WTC11 (cell line): ENCODE results near the gene CEP104. TPM values are rescaled to one million over a fixed set of nuclear protein-coding genes. Genes with fewer than 3 reads are reported as not detected.

Source experiments
- ATAC-seq: fragments of 200-7000 bp; cut with Tn5 transposase; 2 replicates; pipeline ENCODE4 v1.10.0; 2021; ENCODE audit warnings: mild to moderate bottlenecking, moderate library complexity
- CTCF ChIA-PET: fragments of 300-600 bp; sonication (Branson Sonifier 250); formaldehyde crosslinking; loops from one replicate; lab custom pipeline; 2021; ENCODE audit warnings: antibody characterized with exemption; lab: Charles Lee
- POLR2A ChIA-PET: fragments of 350-600 bp; sonication (Branson Sonifier 250); formaldehyde crosslinking; loops from one replicate; lab custom pipeline; 2021; ENCODE audit warnings: antibody characterized with exemption; lab: Charles Lee
- DNase-seq: peaks from one replicate; pipeline ENCODE4 v3.0.0; 2021; ENCODE audit warnings: low spot score
- H3K27ac Mint-ChIP-seq: 2 replicates; pipeline ENCODE4 v1.8.0; 2021; ENCODE audit warnings: mixed read lengths
- H3K27me3 Mint-ChIP-seq: 2 replicates; pipeline ENCODE4 v1.8.0; 2021; ENCODE audit warnings: low read depth, mild to moderate bottlenecking, moderate library complexity, mixed read lengths
- H3K36me3 Mint-ChIP-seq: 2 replicates; pipeline ENCODE4 v1.8.0; 2021; ENCODE audit warnings: mixed read lengths
- H3K4me1 Mint-ChIP-seq: 2 replicates; pipeline ENCODE4 v1.8.0; 2022; ENCODE audit warnings: mixed read lengths
- H3K4me3 Mint-ChIP-seq: 2 replicates; pipeline ENCODE4 v1.8.0; 2021; ENCODE audit warnings: mild to moderate bottlenecking, moderate library complexity, mixed read lengths
- H3K9me3 Mint-ChIP-seq: 2 replicates; pipeline ENCODE4 v1.8.0; 2021; ENCODE audit warnings: mixed read lengths
- CREB1 ChIP-seq: sonication (generic); formaldehyde crosslinking; IDR thresholded peaks from 2 replicates; pipeline ENCODE4 v1.8.0; 2023; ENCODE audit warnings: mild to moderate bottlenecking, missing genetic modification reagents
- EMX1 ChIP-seq: fragments of 250-450 bp; sonication (Bioruptor Pico); IDR thresholded peaks from 2 replicates; pipeline ENCODE4 v1.8.0; 2021; ENCODE audit warnings: mild to moderate bottlenecking
- ESRRA ChIP-seq: sonication (generic); formaldehyde crosslinking; IDR thresholded peaks from 2 replicates; pipeline ENCODE4 v1.8.1; 2022; ENCODE audit warnings: mild to moderate bottlenecking, missing genetic modification reagents, borderline replicate concordance
- FOXJ3 ChIP-seq: sonication (generic); formaldehyde crosslinking; IDR thresholded peaks from 2 replicates; pipeline ENCODE4 v1.9.0; 2021; ENCODE audit warnings: missing genetic modification reagents, mild to moderate bottlenecking, borderline replicate concordance
- GABPB1 ChIP-seq: sonication (generic); formaldehyde crosslinking; IDR thresholded peaks from 2 replicates; pipeline ENCODE4 v1.8.1; 2023; ENCODE audit warnings: mild to moderate bottlenecking, missing genetic modification reagents
- IRF2 ChIP-seq: sonication (generic); formaldehyde crosslinking; IDR thresholded peaks from 2 replicates; pipeline ENCODE4 v1.8.0; 2022; ENCODE audit warnings: low read depth, missing genetic modification reagents, borderline replicate concordance
- MYBL2 ChIP-seq: sonication (generic); formaldehyde crosslinking; IDR thresholded peaks from 2 replicates; pipeline ENCODE4 v1.8.1; 2023; ENCODE audit warnings: mild to moderate bottlenecking, moderate library complexity, missing genetic modification reagents
- OVOL2 ChIP-seq: fragments of 250-450 bp; sonication (Bioruptor Pico); IDR thresholded peaks from 2 replicates; pipeline ENCODE4 v1.9.0; 2021; ENCODE audit warnings: mild to moderate bottlenecking, borderline replicate concordance
- SOX15 ChIP-seq: fragments of 250-450 bp; sonication (Bioruptor Pico); IDR thresholded peaks from 2 replicates; pipeline ENCODE4 v1.9.0; 2021; ENCODE audit warnings: mild to moderate bottlenecking
- ZBTB21 ChIP-seq: sonication (generic); formaldehyde crosslinking; IDR thresholded peaks from 2 replicates; pipeline ENCODE4 v1.8.1; 2023; ENCODE audit warnings: mild to moderate bottlenecking, missing genetic modification reagents, borderline replicate concordance
- ZNF121 ChIP-seq: sonication (generic); formaldehyde crosslinking; IDR thresholded peaks from 2 replicates; pipeline ENCODE4 v1.8.0; 2023; ENCODE audit warnings: missing genetic modification reagents
- ZNF138 ChIP-seq: sonication (generic); formaldehyde crosslinking; conservative IDR thresholded peaks from 2 replicates; pipeline ENCODE4 v1.8.1; 2022; ENCODE audit warnings: mild to moderate bottlenecking, moderate library complexity, missing genetic modification reagents
- ZNF416 ChIP-seq: fragments of 250-450 bp; sonication (Bioruptor Pico); IDR thresholded peaks from 2 replicates; pipeline ENCODE4 v1.9.0; 2021; ENCODE audit warnings: mild to moderate bottlenecking, inconsistent platforms
- ZNF671 ChIP-seq: fragments of 250-450 bp; sonication (Bioruptor Pico); IDR thresholded peaks from 2 replicates; pipeline ENCODE4 v1.8.0; 2021; ENCODE audit warnings: mild to moderate bottlenecking
- total RNA-seq: library from RNA; stranded (reverse); gene quantifications from 3 replicates; pipeline ENCODE4 v1.2.3, GENCODE V29; 2021
- TF ChIP-seq, protein P1 (sequence below): sonication (generic); formaldehyde crosslinking; conservative IDR thresholded peaks from 2 replicates; pipeline ENCODE4 v1.8.1; 2022; ENCODE audit warnings: mild to moderate bottlenecking, missing genetic modification reagents
- TF ChIP-seq, protein P2 (sequence below): sonication (generic); formaldehyde crosslinking; IDR thresholded peaks from 2 replicates; pipeline ENCODE4 v1.8.0; 2023; ENCODE audit warnings: missing genetic modification reagents
- TF ChIP-seq, protein P3 (sequence below): sonication (generic); formaldehyde crosslinking; IDR thresholded peaks from 2 replicates; pipeline ENCODE4 v1.8.1; 2023; ENCODE audit warnings: mild to moderate bottlenecking, missing genetic modification reagents, moderate library complexity
- TF ChIP-seq, protein P4 (sequence below): fragments of 250-450 bp; sonication (Bioruptor Pico); IDR thresholded peaks from 2 replicates; pipeline ENCODE4 v1.9.0; 2021; ENCODE audit warnings: moderate library complexity, mild to moderate bottlenecking, inconsistent platforms, borderline replicate concordance
- TF ChIP-seq, protein P5 (sequence below): sonication (generic); formaldehyde crosslinking; IDR thresholded peaks from 2 replicates; pipeline ENCODE4 v1.8.1; 2023; ENCODE audit warnings: mild to moderate bottlenecking, missing genetic modification reagents
- TF ChIP-seq, protein P6 (sequence below): sonication (generic); formaldehyde crosslinking; IDR thresholded peaks from 2 replicates; pipeline ENCODE4 v1.8.1; 2022; ENCODE audit warnings: low read depth, mild to moderate bottlenecking, moderate library complexity, missing genetic modification reagents, borderline replicate concordance
- TF ChIP-seq, protein P7 (sequence below): sonication (generic); formaldehyde crosslinking; IDR thresholded peaks from 2 replicates; pipeline ENCODE4 v1.8.1; 2023; ENCODE audit warnings: mild to moderate bottlenecking, missing genetic modification reagents
- TF ChIP-seq, protein P8 (sequence below): sonication (generic); formaldehyde crosslinking; IDR thresholded peaks from 2 replicates; pipeline ENCODE4 v1.8.1; 2022; ENCODE audit warnings: missing genetic modification reagents, borderline replicate concordance
- TF ChIP-seq, protein P9 (sequence below): sonication (generic); formaldehyde crosslinking; IDR thresholded peaks from 2 replicates; pipeline ENCODE4 v1.8.1; 2022; ENCODE audit warnings: low read depth, missing genetic modification reagents, borderline replicate concordance

The CEP104 gene
- total RNA-seq, 1 experiment from 2014 or later = 38.0 TPM

DNA sequence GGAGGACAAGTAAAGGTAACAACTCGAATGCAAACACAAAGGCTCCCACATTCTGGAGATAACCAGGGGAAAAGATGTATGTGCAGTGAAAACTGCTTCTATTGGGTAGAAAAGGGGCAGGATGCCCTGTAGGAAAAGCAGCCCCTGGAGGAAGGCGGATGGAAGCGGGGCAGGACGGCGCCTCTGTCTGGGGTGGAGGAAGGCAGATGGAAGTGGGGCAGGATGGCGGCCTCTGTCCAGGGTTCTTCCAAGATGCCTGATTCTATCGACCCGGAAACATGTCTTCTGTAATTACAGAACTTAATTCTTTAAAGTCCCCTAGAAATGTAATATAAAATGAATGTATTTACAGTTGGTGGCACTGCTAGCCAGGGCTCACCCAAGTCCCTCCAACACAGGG is 36.7 kb downstream of the CEP104 start (continued):
- TF ChIP-seq, protein P1, sequence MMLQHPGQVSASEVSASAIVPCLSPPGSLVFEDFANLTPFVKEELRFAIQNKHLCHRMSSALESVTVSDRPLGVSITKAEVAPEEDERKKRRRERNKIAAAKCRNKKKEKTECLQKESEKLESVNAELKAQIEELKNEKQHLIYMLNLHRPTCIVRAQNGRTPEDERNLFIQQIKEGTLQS (CRISPR knock-in tag) = no peak
- TF ChIP-seq, protein P2, sequence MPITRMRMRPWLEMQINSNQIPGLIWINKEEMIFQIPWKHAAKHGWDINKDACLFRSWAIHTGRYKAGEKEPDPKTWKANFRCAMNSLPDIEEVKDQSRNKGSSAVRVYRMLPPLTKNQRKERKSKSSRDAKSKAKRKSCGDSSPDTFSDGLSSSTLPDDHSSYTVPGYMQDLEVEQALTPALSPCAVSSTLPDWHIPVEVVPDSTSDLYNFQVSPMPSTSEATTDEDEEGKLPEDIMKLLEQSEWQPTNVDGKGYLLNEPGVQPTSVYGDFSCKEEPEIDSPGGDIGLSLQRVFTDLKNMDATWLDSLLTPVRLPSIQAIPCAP = no peak
- TF ChIP-seq GABPB1 (CRISPR knock-in tag) (no peak), ESRRA (CRISPR knock-in tag) (no peak)

DNA sequence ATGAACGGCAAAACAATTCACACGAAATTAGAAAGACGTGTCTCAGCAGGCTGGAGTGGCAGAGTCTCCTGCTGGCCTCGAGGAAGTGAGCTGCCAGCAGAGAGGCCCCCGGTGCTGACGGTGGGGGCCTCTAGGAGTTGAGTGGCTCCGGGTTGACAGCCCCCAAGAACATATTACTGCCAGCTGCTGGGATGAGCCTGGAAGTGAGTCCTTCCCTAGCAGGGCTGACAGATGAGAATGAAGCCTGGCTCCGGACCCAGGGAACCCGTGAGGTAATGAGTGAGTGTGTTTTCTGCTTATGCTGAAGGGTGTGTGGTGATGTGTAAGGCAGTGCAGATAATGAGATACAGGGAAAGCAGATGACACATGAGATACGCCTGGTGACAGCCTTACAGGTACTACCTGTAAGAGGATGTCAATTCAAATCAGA is 37.2 kb downstream of the CEP104 start:
- CTCF ChIA-PET = interaction anchor here (1.4 kb wide), 1 partner anchor 8 kb away, joined by 3 read pairs; no protein-coding TSS in a partner anchor
- H3K36me3 Mint-ChIP-seq = peaks cover 11% of the 10 kb centered on the region
- POLR2A ChIA-PET = no interaction called here
- H3K9me3 Mint-ChIP-seq = no peaks in the 10 kb centered on the region
- no peak overlapping the region for H3K4me3 Mint-ChIP-seq
- peak overlapping the region; percentile 17; the same call in 1 of the 2 replicates for H3K27ac Mint-ChIP-seq
- no peaks in the 10 kb centered on the region for H3K4me1 Mint-ChIP-seq
- TF ChIP-seq ZNF138 (CRISPR knock-in tag) (no peak), OVOL2 (CRISPR knock-in tag) (no peak), IRF2 (no peak), ZNF671 (CRISPR knock-in tag) (no peak), SOX15 (CRISPR knock-in tag) (no peak), ZNF416 (no peak), FOXJ3 (CRISPR knock-in tag) (no peak), GABPB1 (CRISPR knock-in tag) (no peak), EMX1 (CRISPR knock-in tag) (no peak), ZNF121 (CRISPR knock-in tag) (no peak), CREB1 (no peak), MYBL2 (CRISPR knock-in tag) (no peak), ZBTB21 (CRISPR knock-in tag) (no peak)
- TF ChIP-seq, protein P3, sequence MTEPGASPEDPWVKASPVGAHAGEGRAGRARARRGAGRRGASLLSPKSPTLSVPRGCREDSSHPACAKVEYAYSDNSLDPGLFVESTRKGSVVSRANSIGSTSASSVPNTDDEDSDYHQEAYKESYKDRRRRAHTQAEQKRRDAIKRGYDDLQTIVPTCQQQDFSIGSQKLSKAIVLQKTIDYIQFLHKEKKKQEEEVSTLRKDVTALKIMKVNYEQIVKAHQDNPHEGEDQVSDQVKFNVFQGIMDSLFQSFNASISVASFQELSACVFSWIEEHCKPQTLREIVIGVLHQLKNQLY = no peak
- TF ChIP-seq, protein P4, sequence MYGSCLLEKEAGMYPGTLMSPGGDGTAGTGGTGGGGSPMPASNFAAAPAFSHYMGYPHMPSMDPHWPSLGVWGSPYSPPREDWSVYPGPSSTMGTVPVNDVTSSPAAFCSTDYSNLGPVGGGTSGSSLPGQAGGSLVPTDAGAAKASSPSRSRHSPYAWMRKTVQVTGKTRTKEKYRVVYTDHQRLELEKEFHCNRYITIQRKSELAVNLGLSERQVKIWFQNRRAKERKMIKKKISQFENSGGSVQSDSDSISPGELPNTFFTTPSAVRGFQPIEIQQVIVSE (CRISPR knock-in tag) = no peak
- TF ChIP-seq, protein P5, sequence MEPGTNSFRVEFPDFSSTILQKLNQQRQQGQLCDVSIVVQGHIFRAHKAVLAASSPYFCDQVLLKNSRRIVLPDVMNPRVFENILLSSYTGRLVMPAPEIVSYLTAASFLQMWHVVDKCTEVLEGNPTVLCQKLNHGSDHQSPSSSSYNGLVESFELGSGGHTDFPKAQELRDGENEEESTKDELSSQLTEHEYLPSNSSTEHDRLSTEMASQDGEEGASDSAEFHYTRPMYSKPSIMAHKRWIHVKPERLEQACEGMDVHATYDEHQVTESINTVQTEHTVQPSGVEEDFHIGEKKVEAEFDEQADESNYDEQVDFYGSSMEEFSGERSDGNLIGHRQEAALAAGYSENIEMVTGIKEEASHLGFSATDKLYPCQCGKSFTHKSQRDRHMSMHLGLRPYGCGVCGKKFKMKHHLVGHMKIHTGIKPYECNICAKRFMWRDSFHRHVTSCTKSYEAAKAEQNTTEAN (CRISPR knock-in tag) = no peak
- TF ChIP-seq, protein P6, sequence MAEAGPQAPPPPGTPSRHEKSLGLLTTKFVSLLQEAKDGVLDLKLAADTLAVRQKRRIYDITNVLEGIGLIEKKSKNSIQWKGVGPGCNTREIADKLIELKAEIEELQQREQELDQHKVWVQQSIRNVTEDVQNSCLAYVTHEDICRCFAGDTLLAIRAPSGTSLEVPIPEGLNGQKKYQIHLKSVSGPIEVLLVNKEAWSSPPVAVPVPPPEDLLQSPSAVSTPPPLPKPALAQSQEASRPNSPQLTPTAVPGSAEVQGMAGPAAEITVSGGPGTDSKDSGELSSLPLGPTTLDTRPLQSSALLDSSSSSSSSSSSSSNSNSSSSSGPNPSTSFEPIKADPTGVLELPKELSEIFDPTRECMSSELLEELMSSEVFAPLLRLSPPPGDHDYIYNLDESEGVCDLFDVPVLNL (CRISPR knock-in tag) = no peak
- TF ChIP-seq, protein P7, sequence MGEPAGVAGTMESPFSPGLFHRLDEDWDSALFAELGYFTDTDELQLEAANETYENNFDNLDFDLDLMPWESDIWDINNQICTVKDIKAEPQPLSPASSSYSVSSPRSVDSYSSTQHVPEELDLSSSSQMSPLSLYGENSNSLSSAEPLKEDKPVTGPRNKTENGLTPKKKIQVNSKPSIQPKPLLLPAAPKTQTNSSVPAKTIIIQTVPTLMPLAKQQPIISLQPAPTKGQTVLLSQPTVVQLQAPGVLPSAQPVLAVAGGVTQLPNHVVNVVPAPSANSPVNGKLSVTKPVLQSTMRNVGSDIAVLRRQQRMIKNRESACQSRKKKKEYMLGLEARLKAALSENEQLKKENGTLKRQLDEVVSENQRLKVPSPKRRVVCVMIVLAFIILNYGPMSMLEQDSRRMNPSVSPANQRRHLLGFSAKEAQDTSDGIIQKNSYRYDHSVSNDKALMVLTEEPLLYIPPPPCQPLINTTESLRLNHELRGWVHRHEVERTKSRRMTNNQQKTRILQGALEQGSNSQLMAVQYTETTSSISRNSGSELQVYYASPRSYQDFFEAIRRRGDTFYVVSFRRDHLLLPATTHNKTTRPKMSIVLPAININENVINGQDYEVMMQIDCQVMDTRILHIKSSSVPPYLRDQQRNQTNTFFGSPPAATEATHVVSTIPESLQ (CRISPR knock-in tag) = no peak
- TF ChIP-seq, protein P8, sequence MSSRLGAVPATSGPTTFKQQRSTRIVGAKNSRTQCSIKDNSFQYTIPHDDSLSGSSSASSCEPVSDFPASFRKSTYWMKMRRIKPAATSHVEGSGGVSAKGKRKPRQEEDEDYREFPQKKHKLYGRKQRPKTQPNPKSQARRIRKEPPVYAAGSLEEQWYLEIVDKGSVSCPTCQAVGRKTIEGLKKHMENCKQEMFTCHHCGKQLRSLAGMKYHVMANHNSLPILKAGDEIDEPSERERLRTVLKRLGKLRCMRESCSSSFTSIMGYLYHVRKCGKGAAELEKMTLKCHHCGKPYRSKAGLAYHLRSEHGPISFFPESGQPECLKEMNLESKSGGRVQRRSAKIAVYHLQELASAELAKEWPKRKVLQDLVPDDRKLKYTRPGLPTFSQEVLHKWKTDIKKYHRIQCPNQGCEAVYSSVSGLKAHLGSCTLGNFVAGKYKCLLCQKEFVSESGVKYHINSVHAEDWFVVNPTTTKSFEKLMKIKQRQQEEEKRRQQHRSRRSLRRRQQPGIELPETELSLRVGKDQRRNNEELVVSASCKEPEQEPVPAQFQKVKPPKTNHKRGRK = no peak
- TF ChIP-seq, protein P9, sequence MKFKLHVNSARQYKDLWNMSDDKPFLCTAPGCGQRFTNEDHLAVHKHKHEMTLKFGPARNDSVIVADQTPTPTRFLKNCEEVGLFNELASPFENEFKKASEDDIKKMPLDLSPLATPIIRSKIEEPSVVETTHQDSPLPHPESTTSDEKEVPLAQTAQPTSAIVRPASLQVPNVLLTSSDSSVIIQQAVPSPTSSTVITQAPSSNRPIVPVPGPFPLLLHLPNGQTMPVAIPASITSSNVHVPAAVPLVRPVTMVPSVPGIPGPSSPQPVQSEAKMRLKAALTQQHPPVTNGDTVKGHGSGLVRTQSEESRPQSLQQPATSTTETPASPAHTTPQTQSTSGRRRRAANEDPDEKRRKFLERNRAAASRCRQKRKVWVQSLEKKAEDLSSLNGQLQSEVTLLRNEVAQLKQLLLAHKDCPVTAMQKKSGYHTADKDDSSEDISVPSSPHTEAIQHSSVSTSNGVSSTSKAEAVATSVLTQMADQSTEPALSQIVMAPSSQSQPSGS = no peak
- ATAC-seq = no peak
- DNase-seq = no peak
- no peaks in the 10 kb centered on the region for H3K27me3 Mint-ChIP-seq
